ENCODE data around the gene SPARC.

DNA sequence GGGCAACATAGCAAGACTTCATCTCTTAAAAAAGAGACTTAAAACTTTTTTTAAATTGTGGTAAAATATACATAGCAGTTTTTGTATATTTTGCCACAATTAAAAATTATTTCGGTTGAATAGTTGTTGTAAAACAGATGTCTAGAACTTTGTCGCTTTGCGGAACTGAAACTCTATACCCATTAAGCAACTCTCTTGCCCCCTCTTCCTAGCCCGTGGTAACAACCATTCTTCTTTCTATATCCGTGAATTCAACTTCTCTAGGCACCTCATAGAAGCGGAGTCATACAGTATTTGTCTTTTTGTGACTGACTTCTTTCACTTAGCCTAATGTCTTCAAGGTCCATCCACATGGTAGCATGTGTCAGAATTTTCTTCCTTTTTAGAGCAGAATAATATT lies 43.3 kb downstream of the SPARC start:
- TF ChIP-seq CTCF (optimal IDR thresholded peaks at IDR 0.05 in 1 of 3, IDR thresholded peaks at IDR 0.05 in 1 of 3, conservative IDR thresholded peaks at IDR 0.05 in 1 of 3; ENCODE audit: extremely low read depth in 1 of 3, insufficient read depth in 2 of 3, low read length in 3 of 3) (no peak), EZH2 (IDR thresholded peaks at IDR 0.05; ENCODE audit: low read length) (no peak)

All from keratinocyte (primary cell).